Measurements from ENCODE around the gene CDT1.

GRCh38 chr16:88759976-88760350 is 43.6 kb upstream of the CDT1 start:
- TF ChIP-seq CTCF (conservative IDR thresholded peaks at IDR 0.05 in 1 of 2, IDR thresholded peaks at IDR 0.05 in 1 of 2; ENCODE audit: low read depth in 1 of 2, low read length in 2 of 2), result no peak
- TF ChIP-seq EZH2 (IDR thresholded peaks at IDR 0.05; ENCODE audit: low read length, missing control alignments), result no peak
